OCI-LY1 (cell line): ENCODE measurements around the gene AR.

Experiments
- CTCF ChIP-seq: fragments of 200-600 bp; sonication (generic), shearing (Covaris generic); IDR thresholded peaks from 2 replicates; pipeline ENCODE4 v1.5.1; 2017; ENCODE audit warnings: mild to moderate bottlenecking, antibody characterized with exemption, low read length, moderate library complexity, mixed read lengths
- EZH2 ChIP-seq: fragments of 200-600 bp; sonication (generic), shearing (Covaris generic); IDR thresholded peaks from 2 replicates; pipeline ENCODE4 v1.8.0; 2017; ENCODE audit warnings: borderline replicate concordance, mixed run types, mild to moderate bottlenecking, antibody characterized with exemption, low read length, moderate library complexity, mixed read lengths

GRCh38 chrX:67544281-67545035 lies 637 bp downstream of the AR start:
- no peak for TF ChIP-seq CTCF
- TF ChIP-seq EZH2, result no peak
